T-helper 9 cell (primary cell): ENCODE data around the gene SAXO2.
A peak's percentile ranks its signal among the peaks of the same experiment; 100 is the strongest.
"Not testable (repeated sequence)": the region's sequence is repeated elsewhere in the genome, so short reads cannot be mapped to it uniquely, and the experiment has no call there.

ENCODE experiments used
- DNase-seq: peaks from one replicate; pipeline ENCODE4 v3.0.0-alpha.2; 2020
- total RNA-seq, 2 donors: gene quantifications; one replicate each; lab custom pipeline; 2026; lab: John Stamatoyannopoulos, UW

Gene SAXO2
- total RNA-seq: 0.48 to 6.3 reads per million in 2 donors

- DNase-seq: peak; percentile 90
These were observed at the start of gene SAXO2, which contains the start of gene EFL1 for GRCh38 chr15:82262422-82263026. Gene SAXO2, plus strand, starts transcription at chr15:82262818. Its CDS starts 62 bp downstream, at chr15:82262880. Gene EFL1, minus strand, starts transcription at chr15:82262734. Its CDS starts 956 bp downstream, at chr15:82261778.

- DNase-seq: not testable (repeated sequence)
These were observed 46.5 kb upstream of the SAXO2 start for GRCh38 chr15:82216092-82216491.

DNA sequence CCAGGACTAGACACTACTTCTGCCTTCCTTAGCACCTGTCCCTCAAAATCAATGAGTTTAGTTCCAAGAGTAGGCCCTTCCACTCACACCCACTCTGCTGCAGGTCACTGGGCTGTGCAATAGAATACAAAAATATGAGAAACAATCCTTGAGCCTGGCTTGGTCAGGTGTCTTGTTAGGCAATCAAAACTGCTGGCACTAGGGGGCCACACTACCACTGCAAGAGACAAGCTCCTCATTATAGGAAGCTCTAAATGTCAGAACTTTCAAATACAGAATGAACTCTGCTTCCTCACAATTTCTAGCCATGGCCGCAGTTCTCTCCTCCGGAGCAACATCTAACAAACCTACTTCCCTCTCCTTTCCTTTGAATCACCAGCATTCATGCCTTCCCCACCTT, 41.1 kb upstream of the SAXO2 start:
- DNase-seq: not testable (repeated sequence)

DNA sequence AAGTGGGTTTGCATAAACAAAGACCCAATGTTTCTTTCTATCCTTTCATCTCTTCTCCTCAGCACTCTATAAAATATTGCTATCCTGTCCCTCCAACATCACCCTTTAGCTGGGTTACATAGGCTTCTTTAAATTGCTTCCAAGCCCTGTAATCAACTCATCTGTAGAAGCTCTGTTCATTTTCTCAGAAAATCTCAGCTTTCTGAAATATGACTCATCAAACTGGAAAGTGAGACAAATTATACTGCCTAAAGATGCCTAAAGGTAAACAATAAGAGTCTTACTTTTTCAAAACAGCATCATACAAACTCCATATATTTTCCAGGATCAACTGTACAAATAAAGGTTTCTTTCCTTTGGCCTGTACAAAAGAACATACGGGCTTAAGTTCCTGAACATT, 33.9 kb upstream of the SAXO2 start:
- DNase-seq: no peak

DNA sequence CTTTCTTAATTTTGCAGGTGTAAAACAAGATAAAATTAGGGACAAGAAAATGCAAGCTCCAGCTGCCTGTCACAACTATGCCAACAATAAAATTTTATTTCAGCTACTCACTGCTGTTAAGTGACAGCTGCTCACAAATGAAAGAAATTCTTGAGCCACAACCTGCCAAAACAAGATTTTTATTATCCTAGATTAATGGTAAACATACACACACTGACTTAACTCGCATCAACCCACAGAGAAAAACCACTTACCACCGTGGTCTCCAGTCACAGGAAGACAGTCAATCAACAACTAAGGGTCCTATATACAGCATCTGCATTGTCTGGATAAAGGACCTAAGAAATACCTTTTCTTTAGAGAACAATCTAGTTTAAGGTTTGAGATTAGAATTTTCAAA, 31.4 kb upstream of the SAXO2 start:
- no peak for DNase-seq

GRCh38 chr15:82231842-82232241, 30.8 kb upstream of the SAXO2 start:
- DNase-seq: no peak

DNA sequence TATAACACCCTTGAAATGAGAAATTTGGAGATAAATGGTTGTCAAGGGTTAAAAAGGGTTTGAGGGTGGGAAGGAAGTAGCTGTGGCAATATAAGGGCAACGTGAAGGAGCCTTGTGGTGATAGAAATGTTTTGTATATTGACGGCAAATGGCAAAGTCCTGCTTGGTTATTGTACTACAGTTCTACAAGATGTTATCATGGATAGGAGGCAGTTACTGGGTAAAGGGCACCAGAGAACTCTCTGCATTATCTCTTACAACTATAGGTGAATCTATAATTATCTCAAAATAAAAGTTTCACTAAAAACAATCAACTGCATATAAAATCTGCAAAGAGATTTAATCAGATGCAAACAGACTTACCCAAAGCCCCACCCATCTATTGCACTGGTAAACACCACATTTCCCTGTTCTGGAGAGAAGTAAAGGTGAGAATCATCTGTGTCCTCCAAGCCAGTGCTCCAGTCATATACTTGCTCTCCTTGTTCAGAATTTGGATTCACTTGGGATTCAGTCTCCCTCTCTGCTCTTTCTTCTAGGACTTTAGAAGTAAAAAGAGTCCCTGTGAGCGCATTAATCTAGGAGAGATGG, 24.6 kb upstream of the SAXO2 start:
- DNase-seq: not testable (repeated sequence)

GRCh38 chr15:82239685-82240391, 22.8 kb upstream of the SAXO2 start:
- DNase-seq: no peak

GRCh38 chr15:82241836-82242499, 20.6 kb upstream of the SAXO2 start:
- DNase-seq: not testable (repeated sequence)

- not testable (repeated sequence) for DNase-seq
These were observed 19.0 kb upstream of the SAXO2 start for GRCh38 chr15:82243644-82244043.

DNA sequence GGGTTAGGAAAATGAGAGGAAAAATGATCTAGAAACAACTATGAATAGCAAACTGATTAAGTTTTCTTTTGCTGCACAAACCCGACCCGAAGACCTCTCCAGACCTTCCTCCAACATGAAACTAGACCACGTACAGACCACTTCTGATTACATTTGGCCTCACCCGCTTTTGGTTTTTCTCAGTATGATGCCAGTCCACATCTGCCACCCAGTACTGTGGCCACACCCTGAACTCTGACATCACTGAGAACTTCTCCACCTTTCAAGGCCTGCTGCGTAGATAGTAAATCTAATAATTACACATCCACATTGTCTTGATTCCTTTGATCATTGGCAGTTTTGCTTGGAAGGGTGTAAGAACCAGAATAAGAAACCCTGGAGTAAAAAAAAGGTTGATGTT, 16.7 kb upstream of the SAXO2 start:
- DNase-seq: not testable (repeated sequence)

GRCh38 chr15:82248261-82248660, 14.4 kb upstream of the SAXO2 start:
- not testable (repeated sequence) for DNase-seq

DNA sequence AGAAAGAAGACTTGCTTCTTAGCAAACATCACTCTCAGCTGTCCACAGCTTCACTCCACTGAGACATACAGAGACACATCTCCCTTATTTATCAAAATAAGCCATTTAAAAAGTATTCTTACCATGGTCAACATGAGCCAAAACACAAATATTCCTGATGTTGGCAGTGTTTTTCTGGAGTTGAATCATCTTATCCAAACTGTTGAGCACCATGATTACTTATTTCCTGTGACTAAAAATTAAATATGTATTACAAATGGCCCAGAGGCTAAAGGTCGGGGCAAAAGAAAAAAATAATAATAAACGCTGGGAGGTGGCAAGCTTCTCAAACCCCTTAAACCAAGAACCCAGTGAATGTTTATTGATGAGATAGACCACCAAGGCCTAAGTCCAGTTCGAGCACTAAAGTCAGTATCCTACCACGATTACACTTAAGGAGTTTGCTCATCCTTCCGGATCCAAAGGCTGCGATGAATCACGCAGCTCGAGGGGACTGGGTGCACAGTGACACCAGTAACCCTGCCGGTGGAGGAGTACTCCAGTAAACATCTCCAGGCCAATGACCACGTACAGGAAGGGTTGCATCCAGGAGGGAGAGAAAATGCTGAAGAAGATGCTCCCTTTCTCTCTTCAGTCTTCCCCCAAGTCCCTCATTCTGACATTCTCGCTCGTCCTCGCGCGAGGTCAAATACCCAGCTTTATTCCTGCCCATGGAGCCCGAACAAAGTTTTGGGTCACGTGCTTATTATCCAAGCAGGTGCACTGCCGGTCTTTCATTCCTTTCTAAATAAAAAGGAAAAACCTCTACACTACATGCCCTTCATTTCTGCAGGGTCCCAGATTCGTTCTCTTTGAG, 824 bp upstream of the SAXO2 start:
- peak; percentile 7 for DNase-seq

- no peak for DNase-seq
These were observed 732 bp downstream of the SAXO2 start for GRCh38 chr15:82263350-82263749.

- not testable (repeated sequence) for DNase-seq
These were observed 4.5 kb downstream of the SAXO2 start for GRCh38 chr15:82267137-82267536.

DNA sequence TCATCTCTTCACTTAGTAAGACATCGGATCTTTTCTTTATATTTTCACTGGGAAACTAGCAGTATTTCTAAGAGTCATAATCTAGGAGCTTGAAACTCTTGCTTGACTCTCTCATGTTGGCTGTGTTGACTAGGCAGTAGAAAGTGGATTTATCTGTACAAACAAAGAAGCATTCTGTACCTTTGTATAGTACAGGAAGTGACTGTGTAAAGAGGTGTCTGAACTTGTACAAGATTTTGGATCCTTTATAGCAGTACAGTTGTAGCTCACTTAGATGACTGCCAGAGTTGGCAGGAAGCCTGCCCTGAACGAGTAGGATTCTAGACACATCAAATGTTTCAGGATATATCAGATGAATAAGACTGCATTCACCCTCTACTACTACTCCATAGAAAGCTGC, 5.8 kb downstream of the SAXO2 start:
- not testable (repeated sequence) for DNase-seq

DNA sequence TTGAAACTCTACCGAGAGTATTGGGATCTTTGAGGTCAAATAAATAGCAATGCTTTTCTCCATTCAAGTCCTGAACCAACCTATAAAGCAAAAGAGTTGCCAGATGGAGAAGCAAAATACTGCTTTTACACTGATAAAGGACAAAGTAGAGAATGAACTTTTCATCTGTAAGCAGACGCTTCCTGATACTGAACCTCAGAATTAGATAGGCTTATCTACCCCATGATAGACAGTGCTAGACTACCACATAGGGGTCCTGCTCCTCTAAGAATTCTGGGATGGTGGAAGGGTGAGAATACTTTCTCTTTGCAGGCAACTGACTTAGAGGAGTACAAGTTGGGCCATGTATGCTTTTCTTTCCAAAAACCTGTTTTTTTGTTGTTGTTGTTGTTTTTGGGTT, 9.5 kb downstream of the SAXO2 start:
- no peak for DNase-seq

GRCh38 chr15:82275410-82275809, 12.8 kb downstream of the SAXO2 start:
- no peak for DNase-seq

GRCh38 chr15:82281276-82281675, 18.7 kb downstream of the SAXO2 start:
- DNase-seq: not testable (repeated sequence)

- DNase-seq: not testable (repeated sequence)
These were observed 19.8 kb downstream of the SAXO2 start for GRCh38 chr15:82282386-82282785.

DNA sequence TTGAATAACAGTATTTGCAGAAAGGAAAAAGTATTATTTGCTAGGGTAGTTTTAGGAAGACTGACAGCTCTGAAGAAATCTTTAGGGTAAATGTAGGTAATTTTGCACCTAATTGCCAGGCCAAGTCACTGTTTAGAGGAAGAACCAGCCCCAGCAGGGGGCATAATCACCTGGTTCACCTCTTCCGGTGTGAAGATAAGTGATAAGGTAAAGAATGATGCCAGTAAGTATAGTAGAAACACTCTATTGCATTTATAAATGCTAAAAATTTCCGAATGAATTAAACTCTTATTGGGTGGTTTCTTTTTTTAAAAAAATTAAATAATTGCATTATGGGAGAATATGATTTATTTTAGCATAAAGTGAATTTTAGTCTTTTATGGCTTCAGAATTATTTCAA, 21.8 kb downstream of the SAXO2 start:
- DNase-seq: not testable (repeated sequence)

DNA sequence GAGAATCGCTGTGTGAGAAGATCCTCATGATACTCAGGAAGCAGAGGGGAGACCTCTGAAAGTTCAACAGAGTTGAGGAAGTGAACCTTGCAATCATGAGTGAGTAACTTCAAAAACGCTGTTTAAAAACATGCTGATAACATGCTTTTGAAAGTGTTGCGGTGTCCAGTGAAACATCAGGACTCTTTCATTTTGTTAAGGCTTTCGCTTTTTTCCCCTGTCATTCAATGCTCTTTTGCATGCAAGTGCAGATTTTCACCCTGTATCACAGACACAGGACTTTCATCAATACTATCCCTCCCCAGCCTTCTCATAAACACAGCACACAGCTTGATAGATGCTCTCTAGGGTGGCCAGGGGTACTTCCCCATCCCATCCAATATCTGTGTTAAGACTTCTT, 23.9 kb downstream of the SAXO2 start:
- not testable (repeated sequence) for DNase-seq
